Muscle of arm (tissue), 12 donors: ENCODE measurements around the gene TRIM29. TPM values are rescaled to one million over a fixed set of nuclear protein-coding genes. Genes with fewer than 3 reads are reported as not detected.
A peak's percentile ranks its signal among the peaks of the same experiment; 100 is the strongest.

Experiments used
- DNase-seq: peaks from one replicate; pipeline ENCODE4 v3.0.0-alpha.2; 2013
- polyA plus RNA-seq, 12 donors: library from polyadenylated mRNA; unstranded; fragments of 120-200 nt; gene quantifications; one replicate each; pipeline ENCODE4 v1.2.1, GENCODE V29; 2013; ENCODE audit not compliant: insufficient read length in 12 of 12

TRIM29 gene
- polyA plus RNA-seq, 12 donors = 0.16 to 239 (median 0.88) TPM; not detected in 2

- no peak for DNase-seq
Observed at GRCh38 chr11:120124355-120124754, 13.6 kb downstream of the TRIM29 start.

DNA sequence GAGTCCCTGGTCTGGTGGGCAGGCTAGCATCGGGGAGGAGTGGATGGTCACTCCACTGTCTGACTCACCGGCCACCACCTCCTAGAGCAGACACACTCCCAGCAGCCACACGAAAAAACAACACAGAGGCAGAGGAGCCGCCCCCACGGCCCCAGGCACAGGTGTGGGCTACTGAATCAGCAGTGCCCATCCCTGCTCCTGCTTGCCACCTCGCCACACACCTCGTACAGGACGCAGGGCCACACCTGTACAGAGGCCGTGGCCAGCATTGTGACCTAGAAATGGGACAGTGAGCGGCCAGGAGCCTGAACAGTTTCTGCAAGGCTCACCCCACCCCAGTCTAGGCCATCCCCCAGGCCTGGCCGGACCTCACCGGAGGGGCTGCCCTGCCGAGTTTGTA, 14.0 kb downstream of the TRIM29 start:
- DNase-seq = no peak

- DNase-seq = no peak
Observed at GRCh38 chr11:120122924-120123683, 14.8 kb downstream of the TRIM29 start.

GRCh38 chr11:120121914-120122473, 15.9 kb downstream of the TRIM29 start:
- DNase-seq = no peak

DNA sequence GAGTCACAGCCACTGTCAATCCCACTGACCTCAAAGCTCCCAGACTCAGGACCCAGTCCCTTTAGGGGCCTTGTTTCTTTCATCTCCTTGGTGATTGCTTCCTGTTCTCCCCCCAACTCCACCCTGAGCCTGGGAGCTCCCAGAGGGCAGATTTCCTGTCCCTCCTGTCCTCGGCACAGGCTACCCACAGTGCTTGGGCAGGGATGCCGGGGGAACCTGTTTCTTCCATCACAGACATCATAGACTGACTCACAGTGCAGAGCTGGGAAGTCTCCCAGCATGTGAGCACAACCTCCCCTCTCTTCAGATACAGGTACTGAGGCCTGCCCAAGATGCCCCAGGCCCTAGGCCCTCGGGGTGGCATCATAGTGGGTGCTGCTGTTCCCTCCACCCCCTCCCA, 16.6 kb downstream of the TRIM29 start:
- DNase-seq = no peak

- DNase-seq = no peak
Observed at GRCh38 chr11:120120805-120121335, 17.0 kb downstream of the TRIM29 start.

- no peak for DNase-seq
Observed at GRCh38 chr11:120119121-120119520, 18.8 kb downstream of the TRIM29 start.

DNA sequence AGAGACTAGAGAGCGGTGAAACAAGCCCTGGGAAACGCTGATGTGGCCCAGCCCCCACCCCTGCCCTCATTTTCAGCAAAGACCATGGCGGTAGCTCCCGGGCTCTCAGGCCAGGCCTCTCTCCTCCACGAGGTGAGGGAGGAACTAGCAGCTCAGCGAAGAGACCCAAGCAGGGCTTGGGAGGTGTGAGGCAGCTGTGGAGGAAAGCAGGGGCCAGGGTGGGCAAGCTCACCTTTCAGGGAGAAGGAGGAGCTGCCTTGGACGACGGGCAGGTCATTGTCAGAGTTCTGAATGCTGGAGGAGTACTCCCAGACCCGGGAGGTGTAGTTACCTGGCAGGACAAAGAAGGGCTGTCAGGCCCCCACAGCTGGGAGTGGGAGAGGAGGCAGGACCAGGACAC, 19.9 kb downstream of the TRIM29 start:
- DNase-seq = no peak

DNA sequence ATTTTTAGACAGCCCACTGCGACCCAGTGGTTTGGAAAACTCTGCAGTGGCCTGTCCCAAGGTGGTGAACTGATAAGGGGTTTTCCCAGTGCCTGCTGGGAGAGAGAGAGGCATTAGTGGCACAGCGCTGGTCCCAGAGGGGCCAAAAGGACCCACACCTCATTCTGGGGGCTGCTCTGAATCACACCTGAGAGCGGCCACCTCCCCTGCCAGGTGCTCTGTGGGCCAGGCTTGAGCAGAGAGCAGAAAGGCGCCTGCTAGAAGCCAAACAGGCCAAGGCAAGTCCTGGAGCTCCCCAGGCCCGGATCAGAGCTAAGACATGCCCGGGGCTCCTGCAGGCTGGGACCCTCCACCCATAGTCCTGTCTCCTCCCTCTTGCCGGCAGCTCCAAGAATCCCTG, 20.9 kb downstream of the TRIM29 start:
- no peak for DNase-seq

DNA sequence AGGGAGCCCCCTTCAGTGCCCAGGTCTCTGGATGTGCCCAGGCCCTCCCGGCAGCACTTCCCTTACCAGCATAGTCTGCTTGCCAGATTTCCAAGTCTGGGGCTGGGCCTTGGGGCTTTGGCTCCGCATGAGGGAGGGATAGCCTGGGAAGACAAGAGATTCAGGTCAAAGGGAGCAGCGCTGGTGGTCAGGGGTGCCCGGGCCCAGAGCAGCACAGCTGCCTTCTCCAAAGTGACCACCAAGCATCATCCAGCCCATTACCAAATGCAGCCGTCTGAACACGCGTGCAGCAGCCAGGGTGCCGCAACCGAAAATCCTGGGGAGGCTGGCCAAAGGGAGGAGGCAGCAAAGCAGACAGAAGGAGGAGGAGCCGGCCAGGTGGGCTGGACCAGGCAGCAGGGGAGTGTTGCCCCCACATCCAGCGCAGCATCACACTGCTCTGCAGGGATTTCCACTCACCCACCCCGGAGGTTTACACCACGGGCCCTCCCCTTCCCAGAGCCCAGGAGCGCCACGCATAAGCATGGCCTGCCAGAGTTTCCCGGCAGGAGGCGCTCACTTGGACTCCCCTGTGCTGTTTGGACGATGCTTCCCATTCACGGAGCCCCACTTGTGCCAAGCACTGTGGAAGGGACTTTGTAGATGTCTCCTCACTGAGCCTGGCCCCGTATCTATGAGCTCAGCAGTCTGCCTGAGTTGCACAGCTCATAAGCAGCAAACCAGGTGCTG, 22.5 kb downstream of the TRIM29 start:
- DNase-seq = no peak

GRCh38 chr11:120112174-120112796, 25.6 kb downstream of the TRIM29 start:
- DNase-seq = no peak

- no peak for DNase-seq
Observed at GRCh38 chr11:120109531-120109930, 28.4 kb downstream of the TRIM29 start.

DNA sequence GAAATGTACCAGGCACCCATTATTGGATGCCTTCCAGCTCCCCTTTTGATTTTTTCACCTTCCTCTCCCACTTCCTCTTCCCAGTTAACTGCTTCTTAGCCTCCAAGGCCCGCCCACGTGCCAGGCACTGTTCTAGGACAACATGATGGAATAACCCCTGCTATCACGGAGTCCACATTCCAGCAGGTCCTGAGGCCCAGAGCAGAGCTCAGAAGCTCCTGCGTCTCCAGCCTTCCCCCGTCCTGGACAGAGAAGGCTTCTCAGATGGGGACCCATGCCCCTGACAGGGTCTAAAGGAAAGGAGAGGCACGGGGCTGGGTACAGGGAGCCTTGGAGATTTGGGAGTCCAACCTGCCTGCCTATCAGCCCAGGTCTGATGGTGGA, 29.1 kb downstream of the TRIM29 start:
- DNase-seq = no peak

- peak; percentile 68 for DNase-seq
Observed at GRCh38 chr11:120108154-120108784, 29.6 kb downstream of the TRIM29 start.

DNA sequence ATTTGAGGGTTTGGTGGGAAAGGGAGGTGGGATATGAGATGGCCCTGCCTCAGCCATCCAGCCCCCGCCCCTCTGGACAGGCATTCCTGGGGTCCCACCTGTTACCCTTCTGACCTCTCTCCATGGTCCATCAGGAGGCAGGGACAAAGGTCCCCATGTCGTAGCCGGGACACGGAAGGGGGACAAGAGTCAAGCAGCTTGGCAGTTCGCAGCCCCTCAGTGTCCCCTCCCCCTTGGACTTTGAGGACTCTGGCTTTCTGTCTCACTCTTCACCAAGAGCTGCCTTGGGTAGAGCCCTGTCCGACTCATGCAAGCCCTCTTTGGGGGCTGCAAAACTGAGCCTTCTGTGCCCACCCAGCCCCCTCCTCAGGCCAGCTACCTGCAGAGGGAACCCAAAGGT, 30.2 kb downstream of the TRIM29 start:
- DNase-seq = no peak

DNA sequence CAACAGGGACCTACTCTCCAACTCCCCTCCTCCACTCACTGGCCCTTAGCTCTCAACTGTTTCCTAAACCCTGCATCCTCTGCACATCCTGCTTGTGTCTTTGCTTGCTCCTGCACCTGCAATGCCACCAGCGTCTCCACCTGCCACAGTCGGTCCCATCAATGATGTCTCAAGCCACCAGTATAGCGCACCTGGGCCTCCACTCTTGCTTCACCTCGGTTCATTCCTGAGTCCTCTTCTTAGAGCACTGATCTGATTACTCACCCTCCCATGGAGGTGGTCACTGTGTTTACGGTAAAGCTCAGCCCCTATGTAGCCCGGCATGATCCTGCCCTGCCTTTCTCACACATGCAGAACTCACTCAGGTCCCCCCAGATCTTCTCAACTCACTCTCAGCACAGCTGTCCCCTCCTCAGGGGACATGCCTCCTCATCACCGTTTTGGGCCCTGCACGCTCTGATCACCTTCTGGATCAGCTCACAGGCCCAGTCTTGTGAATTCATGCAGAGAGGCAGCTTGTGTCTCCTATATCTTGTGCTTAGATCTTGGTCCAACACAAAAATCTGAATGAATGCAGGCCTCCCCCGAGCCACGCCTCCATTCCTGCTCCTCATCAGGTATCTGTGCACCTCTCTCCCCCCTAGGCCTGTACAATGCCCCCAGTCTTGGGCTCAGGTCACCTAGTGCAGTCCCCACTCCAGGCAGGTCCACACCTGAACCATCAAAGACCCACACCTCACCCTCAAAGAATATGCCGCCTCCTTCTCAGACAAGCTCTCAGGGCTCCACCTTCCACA, 31.4 kb downstream of the TRIM29 start:
- no peak for DNase-seq

GRCh38 chr11:120105576-120105975, 32.3 kb downstream of the TRIM29 start:
- DNase-seq = no peak

GRCh38 chr11:120104041-120104565, 33.8 kb downstream of the TRIM29 start:
- no peak for DNase-seq

DNA sequence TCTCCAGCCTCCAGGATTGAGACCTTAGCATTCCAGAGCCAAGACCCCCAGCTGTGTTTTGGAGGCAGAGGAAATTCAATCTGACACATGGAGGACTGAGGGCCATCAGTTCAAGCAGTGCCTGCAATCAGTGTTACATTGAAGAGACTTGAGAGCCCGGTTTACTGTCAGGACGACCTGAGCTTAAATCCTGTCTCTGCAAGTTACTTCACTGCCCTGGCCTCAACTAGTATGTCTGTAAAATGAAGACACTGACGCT, 35.1 kb downstream of the TRIM29 start:
- no peak for DNase-seq

GRCh38 chr11:120102050-120102863, 35.7 kb downstream of the TRIM29 start:
- no peak for DNase-seq
